ENCODE measurements around the gene JMJD1C.

The JMJD1C gene

GRCh38 chr10:63375859-63376258, 89.9 kb downstream of the JMJD1C start:
- Histone ChIP-seq H3K9me3 (replicated peaks; ENCODE audit: insufficient read depth, low read length) (no peaks in the 10 kb centered on the region), H3K9me2 (replicated peaks; ENCODE audit: insufficient read depth, low read length) (no peaks in the 10 kb centered on the region), H2AFZ (ENCODE audit: low read length) (no peak overlapping the region), H3K27ac (ENCODE audit: low read length) (no peak overlapping the region), H3K36me3 (replicated peaks; ENCODE audit: insufficient read depth, low read length) (no peaks in the 10 kb centered on the region), H3K79me2 (ENCODE audit: low read length) (peaks cover 37% of the 10 kb centered on the region), H3K4me2 (ENCODE audit: low read depth, low read length) (no peak overlapping the region), H3K4me1 (ENCODE audit: low read length) (peaks cover 7% of the 10 kb centered on the region), H4K20me1 (ENCODE audit: insufficient read depth, low read length) (no peaks in the 10 kb centered on the region; the same call in 1 of the 2 replicates), H3F3A (ENCODE audit: insufficient read depth, low read length) (0 out of 2 replicates have a peak, but pooled peaks cover 2% of the 10 kb centered on the region), H3K27me3 (replicated peaks; ENCODE audit: insufficient read depth, low read length) (no peaks in the 10 kb centered on the region), H3K4me3 (ENCODE audit: low read length) (no peak overlapping the region), H3K9ac (ENCODE audit: low read length) (no peak overlapping the region)
- DNase-seq: no peak
- TF ChIP-seq EZH2 (optimal IDR thresholded peaks at IDR 0.05; ENCODE audit: low read depth, low read length) (no peak), EZH2phosphoT487 (IDR thresholded peaks at IDR 0.05; ENCODE audit: low read length) (no peak), CTCF (IDR thresholded peaks at IDR 0.05; ENCODE audit: low read length) (no peak)

GRCh38 chr10:63375458-63375857, 90.3 kb downstream of the JMJD1C start:
- Histone ChIP-seq H3K4me3 (ENCODE audit: low read length) (no peak overlapping the region), H2AFZ (ENCODE audit: low read length) (no peak overlapping the region), H4K20me1 (ENCODE audit: insufficient read depth, low read length) (no peaks in the 10 kb centered on the region; the same call in 1 of the 2 replicates)

GRCh38 chr10:63374991-63375390, 90.8 kb downstream of the JMJD1C start:
- H4K20me1 ChIP-seq (ENCODE audit: insufficient read depth, low read length): no peaks in the 10 kb centered on the region; the same call in 1 of the 2 replicates
- peaks cover 7% of the 10 kb centered on the region for H3K4me1 ChIP-seq (ENCODE audit: low read length)
- TF ChIP-seq EZH2phosphoT487 (IDR thresholded peaks at IDR 0.05; ENCODE audit: low read length) (no peak), EZH2 (optimal IDR thresholded peaks at IDR 0.05; ENCODE audit: low read depth, low read length) (no peak), CTCF (IDR thresholded peaks at IDR 0.05; ENCODE audit: low read length) (no peak)
- no peak overlapping the region for H3K4me2 ChIP-seq (ENCODE audit: low read depth, low read length)
- no peak overlapping the region for H3K27ac ChIP-seq (ENCODE audit: low read length)
- DNase-seq: no peak
- H3K79me2 ChIP-seq (ENCODE audit: low read length): peaks cover 38% of the 10 kb centered on the region
- H3K27me3 ChIP-seq (replicated peaks; ENCODE audit: insufficient read depth, low read length): no peaks in the 10 kb centered on the region
- 0 out of 2 replicates have a peak, but pooled peaks cover 2% of the 10 kb centered on the region for H3F3A ChIP-seq (ENCODE audit: insufficient read depth, low read length)
- H2AFZ ChIP-seq (ENCODE audit: low read length): no peak overlapping the region
- H3K4me3 ChIP-seq (ENCODE audit: low read length): no peak overlapping the region
- no peaks in the 10 kb centered on the region for H3K36me3 ChIP-seq (replicated peaks; ENCODE audit: insufficient read depth, low read length)
- H3K9ac ChIP-seq (ENCODE audit: low read length): no peak overlapping the region
- H3K9me2 ChIP-seq (replicated peaks; ENCODE audit: insufficient read depth, low read length): no peaks in the 10 kb centered on the region
- no peaks in the 10 kb centered on the region for H3K9me3 ChIP-seq (replicated peaks; ENCODE audit: insufficient read depth, low read length)

More at GRCh38 chr10:63375458-63375857, 90.3 kb downstream of the JMJD1C start:
- Histone ChIP-seq H3K4me1 (ENCODE audit: low read length) (peaks cover 7% of the 10 kb centered on the region), H3K27ac (ENCODE audit: low read length) (no peak overlapping the region), H3K9ac (ENCODE audit: low read length) (no peak overlapping the region), H3K27me3 (replicated peaks; ENCODE audit: insufficient read depth, low read length) (no peaks in the 10 kb centered on the region), H3K9me2 (replicated peaks; ENCODE audit: insufficient read depth, low read length) (no peaks in the 10 kb centered on the region), H3K4me2 (ENCODE audit: low read depth, low read length) (no peak overlapping the region), H3F3A (ENCODE audit: insufficient read depth, low read length) (0 out of 2 replicates have a peak, but pooled peaks cover 2% of the 10 kb centered on the region), H3K9me3 (replicated peaks; ENCODE audit: insufficient read depth, low read length) (no peaks in the 10 kb centered on the region), H3K79me2 (ENCODE audit: low read length) (peaks cover 34% of the 10 kb centered on the region), H3K36me3 (replicated peaks; ENCODE audit: insufficient read depth, low read length) (no peaks in the 10 kb centered on the region)
- DNase-seq: no peak
- TF ChIP-seq EZH2phosphoT487 (IDR thresholded peaks at IDR 0.05; ENCODE audit: low read length) (no peak), EZH2 (optimal IDR thresholded peaks at IDR 0.05; ENCODE audit: low read depth, low read length) (no peak), CTCF (IDR thresholded peaks at IDR 0.05; ENCODE audit: low read length) (no peak)

Data from MM.1S (cell line).